Measurements from ENCODE around the gene GCNT4.

GCNT4 gene

DNA sequence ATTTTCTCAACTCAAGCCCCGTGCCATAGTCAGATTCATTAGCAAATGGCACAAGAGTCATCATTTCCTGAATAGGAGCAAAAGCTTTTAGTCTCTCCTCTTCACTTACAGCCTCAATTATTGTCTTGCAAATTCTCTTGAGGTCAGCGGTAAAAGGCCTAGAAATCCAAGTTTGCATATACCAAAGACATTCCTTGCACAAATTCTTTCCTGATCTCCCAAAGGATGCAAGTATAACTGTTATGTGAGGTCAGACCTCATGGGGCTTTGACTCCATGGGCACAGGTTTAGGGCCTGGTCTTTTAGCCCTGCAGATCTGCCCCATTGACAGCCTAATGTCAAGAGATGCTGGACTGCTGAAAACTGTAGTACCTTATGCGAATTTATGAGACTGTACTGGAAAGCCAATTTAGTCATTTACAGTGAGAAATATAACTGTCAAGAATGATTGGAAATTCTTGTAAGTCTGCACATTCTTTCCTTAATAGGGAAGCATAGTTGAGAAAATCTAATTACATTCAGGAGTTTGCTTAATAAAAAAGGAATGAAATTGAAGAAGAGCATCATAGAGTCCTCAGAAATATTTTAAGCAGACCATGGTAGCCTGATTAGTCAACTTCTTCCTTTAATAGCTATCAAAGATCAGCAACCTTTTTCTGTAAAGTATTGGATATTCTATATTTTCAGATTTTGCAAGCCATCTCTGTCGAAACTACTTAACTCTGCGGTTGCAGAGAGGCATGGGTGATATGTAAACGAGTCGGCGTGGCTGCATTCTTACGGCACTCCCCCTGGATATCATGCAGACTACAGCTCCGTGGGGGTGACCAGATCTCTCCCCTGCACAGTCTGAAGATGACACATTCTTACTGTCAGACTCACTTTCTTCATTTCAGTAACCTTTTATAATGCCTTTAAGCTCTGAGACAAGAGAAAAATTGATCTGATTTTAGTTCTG is 45.2 kb downstream of the GCNT4 start:
- Mint-ChIP-seq H3K9me3 (peaks cover 5% of the 10 kb centered on the region), H3K4me3 (no peak overlapping the region), H3K36me3 (peaks cover 7% of the 10 kb centered on the region), H3K4me1 (peaks cover 8% of the 10 kb centered on the region), H3K27ac (no peak overlapping the region), H3K27me3 (no peaks in the 10 kb centered on the region)

DNA sequence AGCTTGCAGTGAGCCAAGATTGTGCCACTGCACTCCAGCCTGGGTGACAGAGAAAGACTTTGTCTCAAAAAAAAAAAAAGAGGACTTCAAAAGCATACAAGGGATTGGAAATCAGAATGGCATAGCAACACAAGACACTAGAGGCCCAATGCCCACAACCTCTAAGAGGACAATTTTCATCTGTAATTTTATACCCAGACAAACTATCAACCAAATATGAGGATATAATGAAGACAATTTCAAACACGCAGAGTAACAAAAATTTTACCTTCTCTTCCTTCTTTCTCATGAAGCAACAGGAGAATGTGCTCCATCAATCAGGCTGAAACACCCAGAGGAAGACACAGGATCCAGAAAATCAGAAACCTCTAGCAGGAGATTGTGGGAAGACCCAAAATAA is 46.8 kb downstream of the GCNT4 start:
- H3K36me3 Mint-ChIP-seq = peaks cover 7% of the 10 kb centered on the region

More for the DNA sequence above, 46.8 kb downstream of the GCNT4 start:
- H3K9me3 Mint-ChIP-seq = peaks cover 5% of the 10 kb centered on the region
- H3K4me1 Mint-ChIP-seq = peaks cover 8% of the 10 kb centered on the region
- no peak overlapping the region for H3K4me3 Mint-ChIP-seq
- no peaks in the 10 kb centered on the region for H3K27me3 Mint-ChIP-seq
- no peak overlapping the region for H3K27ac Mint-ChIP-seq
